HG03432 (cell line): ENCODE measurements around the gene HECTD4.
A peak's percentile ranks its signal among the peaks of the same experiment; 100 is the strongest.

Source experiments
- ATAC-seq: cut with Tn5 transposase; IDR thresholded peaks from one replicate; pipeline ENCODE4 v1.9.1; 2021; ENCODE audit warnings: mild to moderate bottlenecking, moderate library complexity; ENCODE audit not compliant: unreplicated experiment

Gene HECTD4

DNA sequence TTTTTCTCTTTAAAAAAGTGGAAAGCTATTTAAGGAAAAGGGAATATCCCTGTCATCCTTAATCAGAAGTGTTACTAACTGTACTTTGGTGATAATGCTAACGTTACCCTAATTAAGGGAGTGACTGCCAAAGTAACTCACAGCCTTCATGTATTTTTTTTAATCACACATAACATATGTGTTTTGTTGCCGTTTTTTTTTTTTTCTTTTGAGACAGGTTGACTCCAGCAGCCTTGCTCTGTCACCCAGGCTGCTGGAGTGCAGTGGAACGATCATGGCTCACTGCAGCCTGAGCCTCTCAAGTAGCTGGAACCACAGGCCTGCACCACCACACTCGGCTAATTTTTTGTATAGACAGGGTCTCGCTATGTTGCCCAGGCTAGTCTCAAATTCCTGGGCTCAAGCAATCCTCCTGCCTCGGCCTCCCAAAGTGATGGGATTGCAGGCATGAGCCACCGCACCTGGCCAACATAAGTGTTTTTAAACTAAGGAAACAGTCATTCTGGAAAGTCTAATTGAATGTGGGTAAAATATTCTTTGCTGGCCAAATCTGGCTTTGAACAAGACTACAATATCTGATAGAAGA, 56.5 kb downstream of the HECTD4 start:
- ATAC-seq, result no peak

DNA sequence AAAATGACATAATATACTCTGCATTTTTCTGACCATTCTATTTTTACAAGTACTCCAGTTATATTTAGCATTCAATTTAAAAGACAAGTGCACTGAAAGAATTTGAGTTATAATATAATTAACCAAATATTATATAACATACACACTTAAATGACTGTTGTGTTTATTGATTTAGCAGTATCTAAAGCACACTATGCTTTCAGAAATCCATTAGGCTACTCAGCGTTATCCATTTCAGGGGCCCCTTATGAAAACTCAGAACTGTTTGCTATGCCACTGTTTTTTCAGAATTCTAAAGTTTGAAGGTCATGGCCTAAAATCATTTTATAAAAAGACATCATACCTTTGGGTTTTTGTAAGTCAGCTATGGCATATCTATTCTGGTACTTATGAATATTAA, 57.1 kb downstream of the HECTD4 start:
- ATAC-seq, result no peak

DNA sequence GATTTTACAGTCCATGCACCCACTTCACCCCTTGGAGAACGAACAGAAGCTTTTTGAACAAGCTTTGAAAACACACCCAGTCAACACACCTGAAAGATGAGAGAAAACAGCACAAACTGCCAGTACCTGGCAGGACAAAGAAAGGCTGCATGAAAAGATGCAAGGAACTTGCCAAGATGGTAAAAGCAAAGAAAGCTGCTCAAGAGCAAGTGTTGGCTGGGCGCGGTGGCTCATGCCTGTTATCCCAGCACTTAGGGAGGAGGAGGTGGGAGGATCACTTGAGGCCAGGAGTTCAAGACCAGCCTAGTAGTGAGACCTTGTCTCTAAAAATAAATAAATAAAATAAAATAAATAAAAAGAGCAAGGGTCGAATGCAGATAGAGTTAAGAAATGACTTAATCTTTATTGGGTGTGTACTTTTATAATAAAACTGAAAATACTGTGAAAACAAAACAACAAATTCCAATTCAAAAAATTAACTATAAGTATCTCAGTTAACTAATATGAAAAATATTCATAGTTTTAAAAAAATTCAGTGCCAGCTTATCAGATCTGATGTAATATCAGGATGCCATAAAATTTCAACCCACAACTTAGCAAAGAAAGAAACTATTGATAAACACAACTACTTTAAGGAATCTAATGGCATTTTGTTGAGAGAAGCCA, 59.2 kb downstream of the HECTD4 start:
- no peak for ATAC-seq

DNA sequence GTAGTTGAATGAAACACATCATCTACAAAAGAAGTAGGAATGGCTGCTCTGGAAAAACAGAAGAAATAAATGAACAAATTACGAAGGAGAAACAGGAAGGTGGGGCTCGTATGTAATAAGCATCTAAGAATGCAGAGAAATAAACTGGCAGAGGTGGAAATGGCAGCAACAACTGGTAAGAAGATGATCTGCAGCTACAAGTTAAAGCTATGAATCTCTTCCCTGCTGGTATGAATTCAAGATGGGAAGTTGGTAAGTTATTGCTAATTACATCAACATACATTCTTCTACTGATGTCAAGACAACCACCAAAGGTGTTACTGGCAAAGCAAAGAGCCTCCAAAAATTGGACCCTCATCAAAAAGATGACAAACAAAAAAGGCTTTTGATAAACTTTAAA, 59.8 kb downstream of the HECTD4 start:
- ATAC-seq, result no peak

DNA sequence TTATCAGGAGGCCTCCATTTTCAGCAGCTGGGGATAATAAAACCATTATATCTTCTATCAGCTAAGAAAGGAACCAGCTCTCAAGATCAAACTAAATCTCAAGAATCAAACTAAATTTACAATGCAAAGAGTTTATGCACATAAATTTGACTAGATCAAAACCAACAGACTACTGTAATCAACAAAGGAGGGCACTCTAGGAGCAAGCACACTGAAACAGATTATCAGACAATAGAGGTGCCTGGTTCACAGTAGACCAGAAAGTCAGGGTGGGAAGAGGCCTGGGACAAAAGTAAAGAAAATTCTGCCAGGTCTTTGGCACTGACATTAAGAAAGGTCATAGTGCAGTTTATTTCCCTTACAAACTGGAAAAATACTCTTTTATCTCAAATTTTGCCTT, 61.0 kb downstream of the HECTD4 start:
- ATAC-seq, result no peak

DNA sequence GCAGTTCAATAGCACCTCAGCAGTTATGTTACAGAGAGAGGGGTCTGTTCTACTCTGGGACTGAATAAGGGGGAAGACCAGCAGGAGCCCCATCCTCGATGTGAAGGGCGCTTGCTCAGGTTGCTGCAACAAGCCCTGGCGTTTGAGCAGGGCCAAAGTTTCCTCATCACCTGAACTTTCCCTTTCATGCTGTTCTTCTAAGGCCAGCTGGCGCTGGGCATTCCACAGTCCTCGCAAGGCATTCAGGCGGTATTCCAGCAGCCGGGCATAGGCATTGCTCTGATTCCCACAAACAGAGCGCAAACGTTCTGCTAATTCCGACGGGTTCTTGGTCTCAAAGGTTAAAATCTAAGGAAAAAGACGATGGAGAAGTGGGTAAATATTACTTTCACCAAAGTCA, 62.8 kb downstream of the HECTD4 start:
- ATAC-seq, result no peak

DNA sequence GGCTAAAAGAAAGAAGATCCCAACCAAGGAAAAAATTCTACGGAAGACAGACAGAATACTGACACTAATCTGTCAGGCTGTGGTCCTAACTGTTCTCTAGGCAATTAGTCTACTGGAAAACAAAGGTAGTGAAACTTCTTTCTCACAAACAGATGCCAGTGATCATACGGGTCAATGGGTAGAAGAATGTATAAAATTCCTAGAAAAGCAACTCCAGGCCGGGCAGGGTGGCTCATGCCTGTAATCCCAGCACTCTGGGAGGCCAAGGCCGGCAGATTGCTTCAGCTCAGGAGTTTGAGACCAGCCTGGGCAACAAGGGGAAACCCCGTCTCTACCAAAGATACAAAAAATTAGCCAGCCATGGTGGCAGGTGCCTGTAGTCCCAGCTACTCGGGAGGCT, 64.8 kb downstream of the HECTD4 start:
- ATAC-seq, result no peak

DNA sequence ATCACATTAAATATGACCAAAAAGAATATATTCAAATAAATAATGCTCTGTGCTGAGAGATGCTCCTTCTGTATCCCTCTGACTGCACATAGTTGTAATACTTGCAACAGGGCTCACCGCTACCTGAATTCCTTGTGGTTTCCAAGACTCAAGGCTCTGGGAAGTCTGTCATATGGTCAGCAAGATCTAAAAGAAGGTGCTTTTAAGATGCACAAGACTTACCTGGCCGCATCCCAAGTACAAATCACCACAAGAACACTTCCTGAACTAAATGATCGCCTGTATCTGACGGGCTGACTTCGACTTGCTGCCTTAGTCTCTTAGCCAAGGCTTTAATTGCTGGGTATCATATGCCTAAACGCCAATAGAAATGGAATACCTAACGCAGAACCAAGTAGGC, 67.2 kb downstream of the HECTD4 start:
- ATAC-seq, result no peak

DNA sequence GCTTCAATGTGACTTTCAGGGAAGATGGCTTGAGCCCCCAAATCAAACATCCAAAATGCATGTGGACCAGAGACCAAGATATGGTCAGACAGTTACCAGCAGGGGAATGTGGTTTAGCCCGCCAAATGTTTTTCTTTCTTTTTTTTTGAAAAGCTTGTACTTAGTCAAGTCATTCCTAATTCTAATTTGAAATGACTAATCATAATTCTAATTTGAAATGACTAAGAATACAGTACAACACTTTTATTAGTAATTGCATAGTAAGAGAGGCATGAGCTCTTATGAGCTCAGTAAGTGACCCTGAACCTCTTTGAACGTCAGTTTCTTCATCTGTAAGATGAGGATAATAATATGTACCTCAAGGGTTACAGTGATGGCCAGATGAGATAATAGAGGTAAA, 72.4 kb downstream of the HECTD4 start:
- ATAC-seq, result no peak

DNA sequence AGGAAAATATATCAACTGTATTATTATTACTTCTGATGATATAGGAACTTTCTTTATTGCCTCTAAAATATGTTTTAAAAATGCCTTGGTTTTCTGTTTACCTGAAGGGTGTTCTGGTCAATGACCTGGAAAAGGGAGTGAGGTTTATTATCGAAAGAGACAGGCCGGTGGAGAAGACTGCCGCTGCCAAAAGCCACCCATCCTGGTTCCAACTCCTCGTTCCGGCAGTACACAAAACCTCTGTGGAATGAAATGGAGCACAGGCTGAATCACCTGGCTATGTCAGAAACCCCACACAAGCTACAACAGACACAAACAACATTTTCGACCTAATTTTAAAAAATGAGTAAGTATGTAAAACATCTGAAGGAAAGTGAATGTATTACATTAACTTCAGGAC, 73.6 kb downstream of the HECTD4 start:
- no peak for ATAC-seq

DNA sequence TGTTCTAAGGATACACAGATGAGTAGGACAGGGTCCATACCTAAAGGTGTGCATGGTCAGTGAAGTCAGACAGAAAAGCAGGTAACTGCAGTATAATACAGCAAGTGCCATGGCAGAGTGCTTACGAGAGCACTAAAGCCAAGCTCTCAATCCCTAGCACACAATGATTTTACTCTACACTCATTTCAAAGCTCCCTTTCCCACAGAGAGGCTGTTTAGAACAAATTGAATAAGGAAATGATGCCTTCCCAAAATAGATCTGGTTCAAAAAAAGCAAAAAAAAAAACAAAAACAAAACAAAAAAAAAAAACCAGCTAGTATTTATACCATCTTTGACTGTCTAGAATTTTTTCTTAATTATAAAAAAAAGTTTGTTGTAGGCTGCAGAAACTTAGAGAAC, 74.1 kb downstream of the HECTD4 start:
- ATAC-seq, result no peak

DNA sequence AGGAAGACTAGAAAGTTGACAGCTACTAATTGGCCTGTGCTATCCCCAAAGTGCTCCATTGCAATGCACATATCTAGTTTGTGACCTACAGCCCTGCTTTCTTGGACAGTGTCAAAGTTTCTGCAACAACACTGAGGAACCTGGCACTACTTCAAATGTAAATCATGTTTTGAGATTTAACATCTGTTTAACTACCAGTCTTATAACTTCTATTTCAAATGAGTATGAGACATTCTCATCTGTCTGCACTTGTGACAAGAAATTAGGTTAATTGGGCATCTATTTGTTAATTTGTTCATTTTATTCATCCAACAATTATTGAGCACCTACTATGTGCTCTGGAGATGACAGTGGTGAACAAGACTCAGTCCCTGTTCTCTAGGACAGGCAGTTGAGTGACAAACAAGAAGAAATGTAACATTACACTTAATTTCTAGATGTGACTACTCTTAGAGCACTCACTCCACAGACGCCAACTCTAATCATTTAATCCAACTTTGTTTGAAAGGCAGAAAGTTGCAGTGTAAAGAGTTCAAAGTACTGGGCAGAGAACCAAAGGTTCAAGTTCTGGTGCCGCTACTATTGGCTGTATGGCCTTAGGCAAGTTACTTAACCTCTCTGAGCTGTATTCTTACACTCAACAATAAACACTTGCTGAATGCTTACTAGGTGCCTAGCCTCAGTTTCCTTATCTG, 74.8 kb downstream of the HECTD4 start:
- no peak for ATAC-seq

DNA sequence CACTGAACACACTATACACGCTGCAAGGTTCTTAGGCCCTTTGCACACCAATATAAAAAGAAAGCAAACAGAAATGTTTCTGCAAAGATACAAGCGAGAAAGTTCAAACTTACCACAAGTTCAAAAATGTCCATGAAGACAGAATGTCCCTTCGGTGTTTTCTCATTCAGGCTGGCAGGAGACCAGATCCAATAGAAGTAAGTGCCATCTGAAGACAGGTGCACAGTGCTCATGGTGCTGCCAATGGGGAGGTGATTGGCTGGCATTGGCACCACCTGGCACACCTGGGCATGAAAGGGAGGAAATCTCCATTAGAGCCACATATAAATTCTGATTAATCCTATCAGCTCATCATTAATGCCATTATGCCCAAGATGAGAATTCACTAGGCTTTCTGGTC, 76.3 kb downstream of the HECTD4 start:
- no peak for ATAC-seq

DNA sequence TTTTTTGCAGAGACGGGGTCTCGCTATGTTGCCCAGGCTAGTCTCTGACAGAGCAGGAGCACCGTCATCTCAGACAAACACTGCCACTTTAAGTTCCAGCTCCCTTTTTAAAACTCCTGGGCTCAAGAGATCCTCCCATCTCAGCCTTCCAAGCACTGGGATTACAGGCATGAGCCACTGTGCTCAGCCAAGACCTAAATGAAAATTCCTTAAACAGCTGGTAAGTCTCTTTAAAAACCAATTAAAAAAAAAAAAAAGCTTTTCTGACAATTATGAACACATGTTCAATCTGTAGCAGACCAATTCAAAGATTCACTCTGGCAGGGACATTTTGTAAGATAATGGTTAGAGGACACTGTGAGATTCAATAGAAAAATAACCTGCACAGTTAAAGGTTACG, 77.8 kb downstream of the HECTD4 start:
- ATAC-seq, result no peak

DNA sequence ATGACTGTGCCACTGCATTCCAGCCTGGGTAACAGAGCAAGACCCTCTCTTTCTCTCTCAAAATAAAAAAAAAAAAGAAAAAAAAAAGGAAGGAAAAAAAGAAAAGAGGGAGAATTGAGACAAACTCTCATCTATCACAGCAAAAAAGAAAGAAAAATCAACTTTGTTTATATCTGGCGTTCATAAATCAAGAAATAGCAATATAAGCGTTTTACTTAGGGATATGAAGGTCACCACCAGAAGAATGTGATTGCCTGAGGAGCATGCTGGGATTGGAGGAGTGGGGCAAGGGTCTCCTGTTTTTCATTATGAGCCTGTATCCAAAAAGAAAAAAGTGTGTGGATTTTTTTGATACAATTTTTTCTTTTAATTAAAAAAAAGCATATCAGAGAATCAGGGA, 78.4 kb downstream of the HECTD4 start:
- no peak for ATAC-seq

DNA sequence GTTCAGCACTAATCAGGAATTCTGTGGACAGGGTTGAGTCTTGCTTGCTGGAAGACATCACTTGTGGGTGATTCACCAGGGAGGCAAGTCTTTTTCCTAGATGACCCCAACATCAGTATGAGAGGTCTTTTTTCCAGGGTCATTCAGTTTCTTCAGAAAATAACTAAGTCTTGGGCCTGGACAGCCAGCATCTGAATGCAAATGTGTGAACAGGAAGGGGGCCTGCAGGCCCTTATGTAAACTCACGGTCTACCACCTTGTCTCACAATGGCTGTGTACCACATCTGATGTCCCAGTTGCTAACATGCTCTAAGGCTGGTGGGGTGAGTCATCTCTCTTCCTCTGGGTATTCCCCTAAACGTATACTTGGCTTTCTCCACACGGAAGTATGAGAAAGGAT, 79.2 kb downstream of the HECTD4 start:
- peak; percentile 99 for ATAC-seq

DNA sequence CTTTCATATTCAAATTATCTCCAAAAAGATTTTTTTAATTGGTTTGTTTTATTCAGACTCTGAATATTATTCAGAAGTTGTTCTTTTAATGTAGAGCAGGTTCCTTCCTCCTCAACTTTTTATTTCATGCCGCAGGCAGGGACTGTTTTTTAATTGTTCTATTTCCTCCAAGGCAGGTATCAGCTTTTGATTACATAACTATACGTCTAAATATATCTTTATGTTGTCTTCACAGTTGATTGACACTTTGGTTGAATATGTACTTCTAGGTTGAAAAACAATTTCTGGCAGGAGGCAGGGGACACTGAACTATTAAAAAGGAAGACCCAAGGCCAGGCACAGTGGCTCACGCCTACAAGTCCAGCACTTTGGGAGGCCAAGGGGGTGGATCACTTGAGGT, 82.5 kb downstream of the HECTD4 start:
- no peak for ATAC-seq

DNA sequence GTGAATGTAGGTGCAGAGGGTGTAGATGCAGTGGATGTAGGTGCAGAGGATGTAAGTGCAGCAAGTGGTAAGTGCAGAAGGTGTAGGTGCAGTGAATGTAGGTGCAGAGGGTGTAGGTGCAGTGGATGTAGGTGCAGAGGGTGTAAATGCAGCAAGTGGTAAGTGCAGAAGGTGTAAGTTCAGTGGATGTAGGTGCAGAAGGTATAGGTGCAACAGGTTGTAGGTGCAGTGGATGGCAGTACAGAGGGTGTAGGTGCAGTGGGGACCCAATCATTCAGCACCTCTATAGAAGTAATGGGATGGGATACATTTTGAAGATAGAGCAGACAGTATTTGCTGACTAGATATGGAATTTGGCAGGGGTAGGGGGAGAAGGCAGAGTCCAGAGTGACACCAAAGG, 85.0 kb downstream of the HECTD4 start:
- no peak for ATAC-seq

DNA sequence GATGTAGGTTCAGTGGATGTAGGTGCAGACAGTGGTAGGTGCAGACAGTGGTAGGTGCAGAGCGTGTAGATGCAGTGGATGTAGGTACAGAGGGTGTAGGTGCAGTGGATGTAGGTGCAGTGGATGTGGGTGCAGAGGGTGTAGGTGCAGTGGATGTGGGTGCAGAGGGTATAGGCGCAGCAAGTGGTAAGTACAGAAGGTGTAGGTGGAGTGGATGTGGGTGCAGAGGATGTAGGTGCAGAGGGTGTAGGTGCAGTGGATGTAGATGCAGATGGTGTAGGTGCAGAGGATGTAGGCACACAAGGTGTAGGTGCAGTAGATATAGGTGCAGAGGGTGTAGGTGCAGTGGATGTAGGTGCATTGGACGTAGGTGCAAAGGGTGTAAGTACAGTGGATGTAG, 86.0 kb downstream of the HECTD4 start:
- ATAC-seq, result no peak

DNA sequence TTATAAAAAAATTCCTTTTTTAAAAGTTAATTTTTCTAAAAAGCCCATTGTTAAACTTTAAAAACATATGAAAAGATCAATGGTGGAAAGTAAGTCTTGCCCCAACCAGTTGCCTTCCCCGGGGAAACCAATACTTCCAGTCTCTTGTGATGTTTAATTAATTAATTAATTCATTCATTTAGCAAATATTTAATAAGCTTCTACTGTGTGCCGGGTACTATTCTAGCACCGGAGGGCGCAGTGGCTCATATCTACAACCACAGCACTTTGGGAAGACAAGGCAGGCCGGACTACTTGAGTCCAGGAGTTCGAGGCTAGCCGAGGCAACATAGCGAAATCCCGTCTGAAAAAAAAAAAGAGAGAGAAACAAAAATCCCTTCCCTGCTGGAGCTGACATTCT, 87.4 kb downstream of the HECTD4 start:
- ATAC-seq, result no peak

DNA sequence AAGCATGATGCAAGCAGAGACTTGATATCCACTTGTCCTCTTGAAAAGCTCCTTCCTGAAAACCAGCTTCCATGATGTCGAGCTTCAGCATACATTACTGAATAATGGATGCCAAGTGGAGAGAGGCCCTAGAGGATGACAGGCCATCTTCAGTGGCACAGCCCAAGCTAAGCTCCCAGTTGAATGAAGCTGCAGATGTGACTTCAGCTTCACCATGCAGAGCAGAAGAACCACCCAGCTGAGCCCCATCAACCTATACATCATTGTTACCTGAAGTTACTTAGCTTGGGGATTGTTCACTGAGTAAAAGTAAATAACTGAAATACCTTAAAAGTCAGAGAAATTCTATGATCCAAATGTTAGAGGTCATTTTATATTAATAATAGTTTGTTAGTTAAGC, 93.6 kb downstream of the HECTD4 start:
- ATAC-seq, result no peak

DNA sequence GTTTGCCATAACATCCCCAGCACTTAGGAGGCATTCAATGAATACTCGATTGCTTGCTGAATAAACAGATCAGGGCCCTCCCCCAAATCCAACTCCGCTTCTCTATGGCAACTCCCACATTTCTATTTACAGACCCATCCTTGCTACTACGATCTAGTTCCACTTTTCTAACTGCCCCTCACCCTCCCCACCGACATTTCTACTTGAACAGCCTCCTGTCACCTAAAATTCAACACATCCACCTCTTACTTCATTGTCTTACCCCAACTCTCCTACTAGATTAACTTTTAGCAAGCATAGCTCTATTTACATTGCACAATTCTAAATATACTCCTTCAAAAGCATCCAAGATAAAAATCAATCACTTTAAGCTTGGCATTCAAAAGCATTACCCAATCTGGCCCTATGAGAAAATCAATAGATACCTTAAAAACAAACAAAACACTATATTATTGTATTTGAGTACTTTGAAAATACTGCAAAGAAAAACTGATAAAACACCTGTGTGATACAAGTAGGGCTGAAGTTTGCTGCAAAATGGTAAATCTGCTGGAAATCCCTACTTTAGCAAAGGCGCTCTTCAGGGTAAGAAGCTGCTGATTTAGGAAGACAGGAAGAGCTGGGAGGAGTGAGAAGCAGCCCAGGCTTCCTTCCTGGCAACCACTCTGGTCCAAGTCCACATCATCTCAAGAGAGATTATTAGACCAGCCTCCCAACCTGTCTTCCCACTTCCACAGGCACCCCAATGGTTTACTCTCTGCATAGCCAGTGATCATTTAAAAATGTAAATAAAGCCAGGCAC, 96.4 kb downstream of the HECTD4 start:
- no peak for ATAC-seq
